Cerebellar nuclear complex (tissue), 1 donor: ENCODE data around the gene CLEC2A.

Source experiments
- DNase-seq, 2 experiments: peaks; one replicate each; lab custom pipeline; 2025; lab: John Stamatoyannopoulos, UW

The CLEC2A gene

DNA sequence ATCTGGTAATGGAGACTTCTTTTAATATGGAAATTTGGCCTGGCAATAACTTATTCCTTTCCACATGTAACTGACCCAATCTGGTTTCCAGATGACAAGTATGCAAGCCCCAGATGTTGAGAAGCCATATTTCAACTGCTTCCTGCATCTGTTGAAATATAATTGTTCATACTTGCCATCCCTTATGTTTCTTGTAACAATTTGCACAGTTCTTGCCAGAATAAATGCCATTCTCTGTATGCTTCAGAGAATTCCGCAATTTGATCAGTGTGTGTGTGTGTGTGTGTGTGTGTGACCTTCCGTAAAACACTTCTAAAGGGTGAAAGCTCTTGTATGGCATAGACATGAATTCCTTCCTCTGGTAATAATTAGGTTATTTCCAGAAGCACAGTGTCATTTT, 1.8 kb upstream of the CLEC2A start:
- no peak for DNase-seq

DNA sequence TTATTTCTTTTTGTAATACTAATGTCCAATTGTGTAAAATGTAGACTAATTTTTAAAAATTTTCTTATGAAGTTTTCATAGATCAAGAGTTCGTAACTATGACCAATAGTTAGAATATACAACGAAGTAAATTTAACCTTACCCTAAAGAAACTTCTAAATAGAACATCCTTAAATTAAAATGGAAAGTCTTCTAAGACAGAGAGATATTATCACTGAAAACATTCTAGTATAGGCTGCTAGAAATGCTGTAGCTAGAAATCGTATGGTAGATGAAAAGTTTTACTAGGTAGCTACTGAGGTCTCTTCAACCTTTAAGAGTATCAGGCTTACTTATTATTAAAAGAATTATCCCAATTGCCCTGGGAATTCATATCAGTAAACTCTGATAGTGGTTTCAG, 925 bp downstream of the CLEC2A start:
- DNase-seq: no peak

DNA sequence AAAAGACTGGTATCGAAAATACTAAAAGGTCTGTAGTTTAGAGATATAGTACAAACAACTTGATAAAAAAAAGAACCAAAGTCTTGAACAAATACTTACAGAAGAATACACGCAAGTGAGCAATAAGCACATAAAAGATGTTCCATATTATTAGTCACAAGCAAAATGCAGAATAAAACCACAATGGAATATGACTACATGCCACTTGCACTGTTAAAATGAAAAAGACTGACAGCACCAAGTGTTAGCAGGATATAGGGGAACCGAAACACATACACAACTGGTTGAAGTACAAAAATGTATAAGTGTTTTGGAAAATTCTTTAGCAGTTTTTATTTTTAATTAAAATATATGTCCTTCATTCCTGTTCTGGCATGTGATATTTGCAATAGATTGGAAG, 3.6 kb downstream of the CLEC2A start:
- no peak for DNase-seq

DNA sequence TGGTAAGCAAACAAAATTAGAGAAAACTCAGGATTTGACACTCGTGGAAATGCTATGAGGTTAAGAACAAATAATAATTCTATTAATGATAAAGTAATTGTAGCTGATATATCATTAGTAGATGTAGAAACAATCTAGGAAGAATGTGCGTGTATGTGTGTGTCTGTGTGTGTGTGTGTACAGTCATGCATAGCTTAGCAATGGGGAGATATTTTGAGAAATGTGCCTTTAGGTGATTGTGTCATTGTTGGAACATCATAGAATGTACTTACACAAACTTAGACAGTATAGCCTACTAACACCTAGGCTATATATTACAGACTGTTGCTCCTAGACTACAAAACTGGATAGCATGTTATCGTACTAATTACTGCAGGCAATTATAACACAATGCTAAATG, 5.3 kb downstream of the CLEC2A start:
- DNase-seq: no peak

DNA sequence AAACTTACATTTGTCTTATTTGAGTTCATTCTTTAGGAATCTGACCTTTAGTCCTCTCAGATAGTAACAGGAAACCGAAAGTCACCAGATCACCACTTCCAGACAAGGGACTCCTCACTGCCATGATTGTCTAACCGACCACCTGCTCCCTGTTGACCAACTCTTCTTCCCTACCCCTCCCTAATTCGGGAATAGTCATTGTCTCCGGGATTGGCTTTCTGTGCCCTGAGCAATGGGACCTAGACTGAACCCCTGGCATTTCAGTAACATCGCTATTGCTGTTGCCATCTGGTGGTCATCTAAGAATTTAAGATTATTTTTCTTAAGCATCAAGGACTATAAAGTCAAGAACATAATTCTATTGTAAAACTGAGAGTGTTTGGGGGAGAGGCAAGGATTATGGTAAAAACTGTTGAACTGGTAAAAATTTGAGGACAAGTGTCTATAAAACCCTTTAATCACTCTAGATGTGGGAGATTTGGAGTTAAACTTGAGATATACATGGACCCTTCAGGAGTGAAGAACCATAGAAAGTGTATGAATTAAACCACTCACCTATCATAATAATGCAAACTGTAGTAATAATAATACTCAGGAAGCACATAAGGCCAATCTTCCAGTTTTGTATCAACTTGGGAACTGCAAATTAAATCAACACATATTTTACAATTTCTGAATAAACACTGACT, 6.3 kb downstream of the CLEC2A start:
- DNase-seq: no peak

DNA sequence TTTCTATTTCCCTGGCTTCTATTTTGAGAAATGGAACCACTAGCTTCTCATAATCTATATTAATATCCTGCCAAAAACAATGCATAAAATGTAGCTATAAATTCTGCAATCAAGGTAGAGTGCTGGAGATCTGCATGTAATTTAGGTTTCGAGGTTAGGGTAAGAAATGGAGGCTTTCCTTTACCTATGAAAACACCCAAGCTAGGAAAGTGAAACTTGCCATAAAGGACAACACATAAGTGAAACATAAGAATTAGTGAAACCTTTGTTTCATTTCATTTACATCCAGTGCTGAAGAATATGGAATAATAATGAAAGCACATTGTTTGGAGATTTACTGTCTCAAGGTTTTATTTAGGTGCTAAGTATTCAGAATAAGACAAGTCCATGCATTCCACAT, 9.7 kb downstream of the CLEC2A start:
- DNase-seq: no peak

DNA sequence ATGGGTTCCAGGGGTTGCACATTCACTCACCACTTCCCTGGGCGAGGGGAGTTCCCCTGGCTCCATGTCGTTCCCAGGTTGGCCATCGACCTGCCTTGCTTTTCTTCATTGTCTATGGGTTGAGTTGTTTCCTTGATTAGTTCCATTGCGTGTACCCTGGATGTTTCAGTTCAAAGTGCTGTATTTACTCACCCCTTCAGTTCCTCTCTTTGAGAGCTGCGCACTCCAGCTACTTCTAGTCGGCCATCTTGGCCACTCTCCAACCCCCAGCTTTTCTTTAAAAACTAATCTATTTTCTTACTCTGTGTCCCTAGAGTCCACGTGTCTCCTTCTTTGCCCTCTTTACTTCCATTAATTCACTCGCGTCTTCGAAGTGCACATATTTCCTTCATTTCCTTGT, 11.7 kb downstream of the CLEC2A start:
- no peak for DNase-seq

DNA sequence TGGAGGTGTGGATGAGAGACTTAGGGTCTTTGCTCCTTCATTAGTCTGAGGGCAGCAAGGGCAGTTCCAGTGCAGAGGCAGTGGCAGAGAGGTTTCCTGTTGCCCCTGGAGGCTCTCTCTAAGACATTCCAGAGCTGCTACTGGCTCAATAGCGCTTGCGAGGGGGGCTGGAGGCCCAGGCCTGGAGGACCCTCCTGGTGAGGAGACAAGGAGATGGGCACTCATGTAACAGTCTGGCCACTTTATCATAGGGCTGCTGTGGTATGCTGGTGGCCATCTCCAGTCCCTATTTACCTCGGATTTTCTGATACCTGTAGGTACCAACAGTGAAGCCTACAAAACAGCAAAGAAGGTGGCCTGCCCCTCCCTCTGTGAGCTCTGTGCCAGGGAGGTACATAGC, 12.7 kb downstream of the CLEC2A start:
- no peak for DNase-seq

DNA sequence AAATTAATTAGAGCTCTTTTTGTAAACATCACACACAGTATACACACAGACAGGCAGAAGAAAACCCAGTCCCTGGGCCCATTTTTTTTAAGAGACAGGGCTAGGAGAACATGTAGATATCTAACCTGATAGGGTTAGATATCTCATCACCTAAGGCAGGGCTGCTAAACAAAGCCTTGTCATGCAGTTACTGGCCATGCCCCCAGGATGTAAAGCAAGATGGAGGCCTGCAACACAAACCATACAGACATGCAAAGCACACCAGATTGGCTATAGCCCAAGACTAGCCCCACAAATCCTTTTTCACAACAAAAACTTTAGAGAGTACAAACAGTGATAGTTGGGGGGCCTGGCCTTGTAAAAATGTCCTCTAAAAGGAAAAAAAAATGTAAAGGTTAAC, 20.5 kb downstream of the CLEC2A start:
- no peak for DNase-seq

DNA sequence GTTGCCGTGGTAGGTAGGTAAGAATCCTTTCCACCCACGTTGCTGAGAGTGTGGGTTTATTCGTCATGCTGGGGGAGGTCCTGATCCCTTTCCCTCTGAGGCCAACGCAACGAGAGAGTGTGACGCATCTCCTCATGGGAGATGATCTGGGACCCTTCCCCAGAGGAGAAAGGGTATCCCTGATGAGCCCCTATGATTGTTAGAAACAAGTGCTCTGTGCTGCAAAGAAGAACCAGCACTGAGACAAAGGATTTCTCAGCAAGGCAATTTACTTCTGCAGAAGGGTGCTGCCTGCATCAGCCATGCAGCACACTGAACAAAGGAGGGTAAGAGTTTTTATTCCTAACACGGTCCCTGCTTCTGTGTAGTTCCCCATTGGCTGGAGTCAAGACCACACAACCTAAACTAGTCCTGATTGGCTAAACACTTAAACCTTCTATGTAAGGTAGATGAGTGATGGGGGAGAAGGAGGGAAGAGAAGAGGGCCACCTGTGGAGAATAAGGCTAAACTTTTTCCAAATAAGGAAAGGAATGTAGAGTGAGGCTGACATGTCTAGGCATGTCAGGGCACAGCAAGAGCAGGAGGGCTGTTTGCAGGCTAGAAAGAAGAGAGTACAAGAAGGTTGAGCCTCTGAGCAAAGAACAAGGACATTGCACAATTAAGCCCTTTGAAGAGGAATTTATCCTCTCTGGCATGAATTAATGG, 21.3 kb downstream of the CLEC2A start:
- no peak for DNase-seq

DNA sequence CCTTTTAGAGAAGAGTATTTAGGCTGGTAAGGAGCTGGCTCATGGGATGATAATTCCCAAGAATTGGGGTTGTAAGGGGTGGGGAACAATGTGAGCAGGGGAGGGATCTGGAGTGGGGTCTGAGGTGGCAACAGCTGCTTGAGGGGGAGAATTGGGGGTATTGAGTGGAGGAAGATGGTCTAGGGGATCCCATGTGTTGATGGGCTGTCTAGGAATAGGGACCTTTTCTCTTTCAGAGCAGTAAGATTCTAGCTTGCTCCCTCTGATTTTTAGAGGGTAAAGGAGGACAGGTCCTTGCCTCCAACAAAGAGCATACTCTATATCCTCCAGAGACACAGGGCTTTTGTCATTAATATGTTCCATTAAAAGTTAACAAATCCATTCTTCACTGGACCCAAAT, 22.4 kb downstream of the CLEC2A start:
- no peak for DNase-seq

DNA sequence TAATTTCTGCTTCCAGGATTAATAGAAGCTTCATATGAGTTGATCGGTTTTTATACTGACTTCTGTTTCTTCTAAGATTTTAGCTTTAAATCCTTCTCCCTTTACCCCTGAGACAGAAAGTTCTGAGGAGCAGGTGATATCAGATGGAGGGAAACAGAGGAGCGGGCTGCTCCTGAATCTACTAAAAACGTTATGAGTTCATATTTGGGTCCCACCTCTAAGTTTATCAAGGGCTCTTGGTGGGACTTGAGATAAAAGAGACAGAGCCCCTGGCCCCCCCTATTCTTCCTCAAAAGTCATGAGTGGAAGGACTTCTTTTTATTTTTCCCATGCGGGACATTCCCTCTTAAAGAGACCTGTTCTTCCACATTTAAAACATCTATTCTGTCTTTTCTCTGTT, 23.8 kb downstream of the CLEC2A start:
- no peak for DNase-seq

DNA sequence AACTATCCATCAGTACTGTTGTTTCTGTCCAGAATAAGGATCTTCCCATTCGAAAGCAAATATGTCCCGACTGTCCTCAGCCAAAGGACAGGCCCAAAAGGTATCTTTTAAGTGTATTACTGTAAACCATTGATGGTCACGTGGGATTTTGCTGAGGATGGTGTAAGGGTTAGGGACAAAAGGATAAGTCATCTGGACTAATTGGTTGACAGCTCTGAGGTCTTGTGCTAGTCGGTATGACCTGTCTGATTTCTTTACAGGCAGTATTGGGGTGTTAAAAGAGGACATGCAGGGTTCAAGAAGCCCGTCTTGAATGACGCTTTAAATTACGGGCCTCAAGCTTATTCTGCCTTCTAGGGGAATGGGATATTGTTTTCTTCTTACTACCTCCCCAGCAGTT, 24.4 kb downstream of the CLEC2A start:
- DNase-seq: no peak

DNA sequence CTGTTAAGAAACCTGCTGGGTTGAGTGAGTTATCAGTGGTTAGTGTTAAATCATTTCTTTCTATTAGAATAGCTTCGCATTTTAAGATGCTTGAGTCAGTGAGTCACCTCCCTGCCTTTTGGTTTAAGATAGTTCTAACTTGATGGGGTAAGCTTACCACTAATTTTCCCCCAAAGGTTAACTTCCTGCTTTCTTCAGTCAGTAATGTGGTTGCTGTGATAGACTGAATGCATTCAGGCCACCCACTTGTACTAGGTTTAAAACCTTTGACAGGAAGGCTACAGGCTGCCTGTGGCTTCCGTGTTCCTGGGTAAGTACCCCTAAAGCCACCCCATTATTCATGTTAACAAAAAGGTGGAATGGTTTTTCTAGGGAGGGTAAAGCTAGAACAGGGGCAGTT, 25.3 kb downstream of the CLEC2A start:
- DNase-seq: no peak

DNA sequence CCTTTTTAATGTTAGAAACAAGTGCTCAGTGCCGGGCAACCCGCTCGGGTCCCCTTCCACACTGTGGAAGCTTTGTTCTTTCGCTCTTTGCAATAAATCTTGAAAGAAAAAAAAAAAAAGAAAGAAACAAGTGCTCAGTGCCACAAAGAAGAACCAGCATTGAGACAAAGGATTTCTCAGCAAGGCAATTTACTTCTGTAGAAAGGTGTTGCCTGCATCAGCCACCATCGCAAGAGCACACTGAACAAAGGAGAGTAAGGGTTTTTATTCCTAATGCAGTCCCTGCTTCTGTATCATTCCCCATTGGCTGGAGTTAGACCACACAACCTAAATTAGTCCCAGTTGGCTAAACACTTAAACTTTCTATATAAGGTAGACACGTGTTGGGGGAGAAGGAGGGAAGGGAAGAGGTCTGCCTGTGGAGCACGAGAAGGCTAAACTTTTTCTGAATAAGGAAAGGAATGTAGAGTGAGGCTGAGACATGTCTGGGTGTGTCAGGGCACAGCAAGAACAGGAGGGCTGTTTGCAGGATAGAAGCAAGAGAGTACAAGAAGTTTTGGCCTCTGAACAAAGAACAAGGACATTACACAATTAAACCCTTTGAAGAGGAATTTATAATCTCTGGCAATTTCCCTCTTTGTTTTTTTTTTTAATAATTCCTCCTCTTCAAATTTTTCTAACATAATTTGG, 29.5 kb downstream of the CLEC2A start:
- no peak for DNase-seq

DNA sequence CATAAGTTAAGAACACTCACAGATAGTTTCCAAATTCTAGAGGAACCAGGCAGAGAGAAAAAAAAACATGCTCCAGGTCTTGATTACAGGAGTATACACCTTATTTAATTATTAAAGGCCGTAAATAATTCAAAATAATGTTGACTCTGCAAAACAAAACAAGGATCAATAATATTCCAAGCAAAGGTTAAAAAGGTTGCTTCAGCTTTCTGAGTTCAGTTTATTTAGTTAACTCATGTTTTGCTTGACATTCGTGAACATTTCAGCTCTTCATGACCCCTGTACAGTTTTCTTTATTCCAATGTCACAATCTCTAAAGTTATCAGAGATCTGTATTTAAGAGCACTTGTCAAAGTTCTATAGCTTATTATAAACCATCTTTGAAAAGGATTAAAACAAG, 31.2 kb downstream of the CLEC2A start:
- no peak for DNase-seq

DNA sequence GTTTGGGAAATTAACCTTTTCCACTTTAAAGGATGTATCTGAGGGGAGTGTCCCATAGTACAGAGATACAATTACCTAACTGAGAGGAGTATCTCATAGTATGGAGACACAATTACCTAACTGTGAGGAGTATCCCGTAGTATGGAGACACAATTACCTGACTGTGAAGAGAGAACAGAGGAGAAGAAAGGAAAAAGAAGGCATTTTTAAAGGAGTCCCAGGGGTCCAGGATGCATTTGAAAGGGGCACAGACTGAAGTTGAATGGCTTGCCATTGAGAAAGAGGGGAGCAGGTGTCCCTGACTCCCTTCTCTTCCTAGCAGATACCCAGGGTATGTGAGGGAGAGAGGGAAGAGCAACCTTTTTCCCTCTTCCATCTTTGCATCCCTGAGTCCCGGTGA, 33.0 kb downstream of the CLEC2A start:
- DNase-seq: no peak

DNA sequence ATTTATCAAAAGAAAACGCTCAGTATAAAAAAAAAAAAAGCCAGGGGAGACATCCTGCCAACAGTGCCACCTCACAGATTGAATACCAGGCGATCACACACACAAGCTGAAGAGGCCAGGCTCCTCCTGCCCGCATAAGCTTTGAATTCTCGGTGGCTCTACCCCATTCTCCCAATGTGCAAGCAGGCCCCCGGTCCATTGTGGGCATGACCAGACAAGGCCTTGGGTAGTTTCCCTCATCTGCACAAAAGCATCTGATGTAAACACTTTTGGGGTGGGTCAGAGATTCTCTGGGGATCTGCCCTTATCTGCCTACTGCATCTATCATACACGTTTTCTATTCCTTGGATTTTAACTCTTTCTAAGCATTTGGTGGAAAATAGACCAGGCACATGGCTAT, 34.6 kb downstream of the CLEC2A start:
- no peak for DNase-seq

DNA sequence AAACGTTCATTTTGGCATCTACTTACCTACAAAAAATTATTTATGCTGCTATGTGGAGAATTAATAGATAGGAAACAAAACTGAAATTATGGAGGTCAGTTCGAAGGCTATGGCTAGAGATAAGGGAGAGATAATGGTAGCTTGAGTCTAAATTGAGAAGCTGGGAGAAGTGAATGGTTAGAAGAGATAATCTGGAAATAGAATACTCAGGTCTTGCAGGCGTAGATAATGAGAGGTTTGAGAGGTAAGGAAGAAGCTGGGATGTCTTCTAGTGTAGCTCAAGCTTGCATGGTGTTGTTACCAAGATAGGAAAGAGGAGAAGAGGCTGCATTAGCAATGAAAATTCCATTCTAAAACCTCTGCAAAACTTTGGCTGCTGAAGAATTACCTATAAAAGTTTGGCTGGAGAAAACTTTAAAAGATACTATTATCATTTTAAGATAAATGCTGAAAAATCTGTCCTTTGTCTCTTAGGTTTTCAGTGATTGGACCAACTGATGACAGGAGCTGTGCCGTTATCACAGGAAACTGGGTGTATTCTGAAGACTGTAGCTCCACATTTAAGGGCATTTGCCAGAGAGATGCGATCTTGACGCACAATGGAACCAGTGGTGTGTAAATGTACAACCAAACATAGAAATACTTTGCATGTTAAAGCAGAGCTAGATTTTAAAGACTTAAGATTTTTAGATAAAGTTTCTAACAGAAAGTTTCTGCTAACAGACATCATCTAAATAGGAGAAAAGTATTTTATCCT, 36.8 kb downstream of the CLEC2A start:
- no peak for DNase-seq

DNA sequence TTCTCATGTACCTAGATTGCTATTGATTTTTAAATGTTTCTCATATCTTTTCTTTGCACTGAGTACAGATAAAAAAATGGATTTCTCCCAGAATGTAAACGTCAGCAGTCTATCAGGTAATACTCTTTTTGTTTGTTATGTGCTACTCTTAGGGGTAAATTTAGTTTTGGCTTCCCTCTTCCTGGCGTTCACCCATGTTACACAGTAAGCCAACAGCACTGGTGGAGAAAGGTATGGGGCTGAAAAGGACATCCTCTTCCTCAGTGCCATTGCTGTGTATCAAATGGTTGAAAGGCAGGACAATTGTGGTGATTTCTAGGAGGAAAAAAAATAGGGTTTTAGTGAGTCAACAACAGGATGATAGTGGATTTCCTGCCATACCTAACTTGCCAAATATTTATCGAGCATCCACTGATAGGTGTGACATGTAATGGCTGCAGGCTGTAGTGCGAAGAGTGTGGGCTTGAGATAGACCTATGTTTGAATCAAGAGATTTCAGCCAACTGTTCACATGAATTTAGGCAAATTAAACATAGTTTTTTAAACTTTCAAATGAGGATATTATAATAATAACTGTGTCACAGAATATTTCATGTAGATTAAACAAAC, 43.4 kb downstream of the CLEC2A start:
- no peak for DNase-seq

DNA sequence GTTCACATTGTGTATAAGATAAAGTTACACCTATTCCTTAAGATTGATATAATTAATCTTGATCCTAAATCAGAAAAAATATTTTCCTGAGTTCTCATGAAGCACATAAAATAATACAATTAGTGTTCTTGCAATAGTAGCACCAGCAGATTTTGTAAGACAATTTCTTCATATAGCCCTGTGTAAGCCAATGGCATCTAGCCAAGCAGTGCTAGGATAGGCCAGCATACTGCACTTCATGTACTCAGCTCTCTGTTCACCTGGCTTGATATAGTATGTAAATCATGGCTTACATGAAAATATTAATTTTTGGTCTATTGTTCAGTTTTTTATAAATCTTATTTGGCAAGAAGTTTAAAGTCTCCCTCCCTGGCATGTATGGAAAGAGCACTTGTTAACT, 49.0 kb downstream of the CLEC2A start:
- DNase-seq: no peak

DNA sequence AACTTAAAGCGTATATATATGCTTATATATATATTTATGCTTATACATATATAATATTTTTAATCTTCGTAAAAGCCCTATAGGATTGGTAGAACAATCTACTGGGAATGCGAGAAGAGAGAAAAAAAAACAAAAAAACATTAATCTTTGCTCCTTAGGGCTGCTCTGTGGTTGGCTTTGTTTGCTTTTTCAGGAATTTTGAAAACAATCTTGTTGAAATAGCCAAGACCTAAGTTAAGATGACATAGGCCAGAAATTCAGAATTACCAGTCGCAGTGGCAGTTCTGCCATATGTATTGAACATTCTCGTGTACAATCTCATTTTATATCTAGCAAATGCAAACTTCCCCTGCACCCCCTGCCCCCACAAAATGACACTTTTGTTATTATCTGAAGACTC, 50.2 kb downstream of the CLEC2A start:
- DNase-seq: no peak
